Breast epithelium (tissue), 4 donors: Measurements from ENCODE around the gene ST6GALNAC3. TPM values are rescaled to one million over a fixed set of nuclear protein-coding genes. Genes with fewer than 3 reads are reported as not detected.

Experiments
- DNase-seq, 2 donors: peaks; one replicate each; pipeline ENCODE4 v3.0.0-alpha.2; 2019; ENCODE audit warnings: low spot score in 2 of 2
- H3K27ac ChIP-seq, 2 donors: fragments of 200-600 bp; sonication (generic) in 1 of 2; one replicate each; pipeline ENCODE4 v1.5.1; 2016 to 2019; ENCODE audit warnings: mild to moderate bottlenecking in 1 of 2
- H3K27me3 ChIP-seq, 2 donors: fragments of 200-600 bp; sonication (generic) in 1 of 2; one replicate each; pipeline versions ENCODE4 v1.5.1 to v1.6.0; 2017 to 2019; ENCODE audit warnings: control low read depth in 1 of 2, mild to moderate bottlenecking in 1 of 2
- H3K36me3 ChIP-seq: fragments of 200-600 bp; one replicate; pipeline ENCODE4 v1.5.1; 2019
- H3K4me1 ChIP-seq, 2 donors: fragments of 200-600 bp; sonication (generic); one replicate each; pipeline ENCODE4 v1.5.1; 2016 to 2019; ENCODE audit warnings: control low read depth in 1 of 2
- H3K4me3 ChIP-seq, 3 donors: fragments of 200-600 bp; sonication (generic); 1 replicate in 2 of 3; 2 replicates in 1 of 3; pipeline ENCODE4 v1.5.1; 2016 to 2019; ENCODE audit warnings: mild to moderate bottlenecking in 3 of 3, moderate library complexity in 2 of 3
- H3K9me3 ChIP-seq, 2 donors: fragments of 200-600 bp; sonication (generic) in 1 of 2; one replicate each; pipeline ENCODE4 v1.5.1; 2016 to 2019; ENCODE audit warnings: control low read depth in 1 of 2
- CTCF ChIP-seq, 3 donors: fragments of 450-650 bp; IDR thresholded peaks; one replicate each; pipeline ENCODE4 v1.5.1; 2016 to 2017; ENCODE audit warnings: antibody characterized with exemption in 3 of 3, mild to moderate bottlenecking in 3 of 3, moderate library complexity in 3 of 3
- POLR2A ChIP-seq: fragments of 450-650 bp; IDR thresholded peaks from one replicate; pipeline ENCODE4 v1.6.1; 2016; ENCODE audit warnings: antibody characterized with exemption, mild to moderate bottlenecking, moderate library complexity
- POLR2AphosphoS5 ChIP-seq, 3 donors: sonication (generic); formaldehyde crosslinking; IDR thresholded peaks; one replicate each; pipeline ENCODE4 v1.6.1; 2017; ENCODE audit warnings: antibody characterized with exemption in 3 of 3
- intact Hi-C: fragments of 100-400 bp; cut with DNase I; formaldehyde crosslinking; loops from one replicate; pipeline ENCODE4 v1.15.1; 2023; ENCODE audit warnings: low total_unique reads
- total RNA-seq, 3 donors: library from RNA; depleted of rRNA; stranded (reverse); fragments of >200 nt; gene quantifications; one replicate each; pipeline ENCODE4 v1.1.0, GENCODE V29; 2016

The ST6GALNAC3 gene
- total RNA-seq, 3 donors from 2014 or later: 4.1 to 14.4 (median 8.5) TPM

- no peak for DNase-seq
- Histone ChIP-seq H3K9me3 (peaks cover 2 to 4% of the 10 kb centered on the region in 2 donors), H3K27ac (no peak overlapping the region), H3K36me3 (no peaks in the 10 kb centered on the region), H3K4me3 (no peak overlapping the region), H3K4me1 (no peaks in the 10 kb centered on the region), H3K27me3 (no peaks in the 10 kb centered on the region)
- TF ChIP-seq POLR2AphosphoS5 (IDR thresholded peaks at IDR 0.05): no peak
- no peak for TF ChIP-seq POLR2A
- TF ChIP-seq CTCF (IDR thresholded peaks at IDR 0.05): no peak
- intact Hi-C loops: no loop called here
Observed at GRCh38 chr1:76543495-76543894, 468.9 kb downstream of the ST6GALNAC3 start.

- Histone ChIP-seq H3K36me3 (no peaks in the 10 kb centered on the region), H3K4me3 (no peak overlapping the region), H3K4me1 (no peaks in the 10 kb centered on the region), H3K27me3 (no peaks in the 10 kb centered on the region), H3K9me3 (no peaks in the 10 kb centered on the region), H3K27ac (no peak overlapping the region)
- TF ChIP-seq CTCF (IDR thresholded peaks at IDR 0.05) (no peak), POLR2AphosphoS5 (IDR thresholded peaks at IDR 0.05) (no peak), POLR2A (no peak)
- intact Hi-C loops: no loop called here
- peak in 1 of 2 donors; percentile 17 for DNase-seq
Observed at GRCh38 chr1:76546354-76546933, 471.9 kb downstream of the ST6GALNAC3 start.

GRCh38 chr1:76547916-76548315 is 473.4 kb downstream of the ST6GALNAC3 start:
- H3K27me3 ChIP-seq: no peaks in the 10 kb centered on the region
- no peak for DNase-seq
- intact Hi-C loops: no loop called here
- no peaks in the 10 kb centered on the region for H3K9me3 ChIP-seq
- H3K4me3 ChIP-seq: no peak overlapping the region
- H3K27ac ChIP-seq: no peak overlapping the region
- no peaks in the 10 kb centered on the region for H3K36me3 ChIP-seq
- no peaks in the 10 kb centered on the region for H3K4me1 ChIP-seq
- no peak for TF ChIP-seq CTCF (IDR thresholded peaks at IDR 0.05)
- no peak for TF ChIP-seq POLR2A
- no peak for TF ChIP-seq POLR2AphosphoS5 (IDR thresholded peaks at IDR 0.05)

GRCh38 chr1:76548513-76549100 is 474.1 kb downstream of the ST6GALNAC3 start:
- Histone ChIP-seq H3K36me3 (no peaks in the 10 kb centered on the region), H3K9me3 (no peaks in the 10 kb centered on the region), H3K27me3 (no peaks in the 10 kb centered on the region), H3K27ac (no peak overlapping the region), H3K4me1 (no peaks in the 10 kb centered on the region), H3K4me3 (no peak overlapping the region)
- DNase-seq: no peak
- TF ChIP-seq POLR2A (no peak), CTCF (IDR thresholded peaks at IDR 0.05) (no peak), POLR2AphosphoS5 (IDR thresholded peaks at IDR 0.05) (no peak)
- intact Hi-C loops: no loop called here

GRCh38 chr1:76554283-76554682 is 479.7 kb downstream of the ST6GALNAC3 start:
- DNase-seq: no peak
- intact Hi-C loops: no loop called here
- H3K4me3 ChIP-seq: no peak overlapping the region
- TF ChIP-seq POLR2AphosphoS5 (IDR thresholded peaks at IDR 0.05) (no peak), POLR2A (no peak), CTCF (IDR thresholded peaks at IDR 0.05) (no peak)
- H3K9me3 ChIP-seq: no peaks in the 10 kb centered on the region
- H3K4me1 ChIP-seq: no peaks in the 10 kb centered on the region
- H3K27me3 ChIP-seq: no peaks in the 10 kb centered on the region
- no peaks in the 10 kb centered on the region for H3K36me3 ChIP-seq
- no peak overlapping the region for H3K27ac ChIP-seq
